Loucy (cell line): ENCODE measurements around the gene CMC2.

Experiments
- EZH2phosphoT487 ChIP-seq: fragments of 200-600 bp; IDR thresholded peaks from 2 replicates; pipeline ENCODE4 v1.6.1; 2018; ENCODE audit warnings: antibody characterized with exemption, mild to moderate bottlenecking, moderate library complexity, borderline replicate concordance
- TF ChIP-seq, protein P1 (sequence below): fragments of 200-600 bp; sonication (generic); conservative IDR thresholded peaks from 2 replicates; pipeline ENCODE4 v1.5.1; 2014; ENCODE audit warnings: mild to moderate bottlenecking, antibody characterized with exemption, low read length

DNA sequence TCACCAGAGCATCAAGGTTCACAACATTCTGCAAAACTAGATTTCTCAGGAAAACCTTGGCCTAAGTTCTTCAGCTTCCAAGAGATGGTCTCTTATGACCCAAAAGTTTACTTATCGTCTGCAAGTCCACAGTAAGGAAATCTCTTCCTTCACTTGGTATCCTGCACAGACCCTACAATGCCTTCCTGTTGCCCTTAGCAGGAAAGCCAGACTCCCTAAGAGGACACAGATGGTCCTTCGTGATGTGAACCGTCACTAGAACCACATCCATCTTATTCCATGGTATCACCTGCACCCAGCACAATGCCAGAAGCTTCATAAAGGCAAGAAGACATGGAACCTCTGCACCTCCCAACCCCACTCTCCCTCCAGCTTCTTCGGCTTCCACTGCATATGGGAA lies 34.1 kb downstream of the CMC2 start:
- TF ChIP-seq, protein P1, sequence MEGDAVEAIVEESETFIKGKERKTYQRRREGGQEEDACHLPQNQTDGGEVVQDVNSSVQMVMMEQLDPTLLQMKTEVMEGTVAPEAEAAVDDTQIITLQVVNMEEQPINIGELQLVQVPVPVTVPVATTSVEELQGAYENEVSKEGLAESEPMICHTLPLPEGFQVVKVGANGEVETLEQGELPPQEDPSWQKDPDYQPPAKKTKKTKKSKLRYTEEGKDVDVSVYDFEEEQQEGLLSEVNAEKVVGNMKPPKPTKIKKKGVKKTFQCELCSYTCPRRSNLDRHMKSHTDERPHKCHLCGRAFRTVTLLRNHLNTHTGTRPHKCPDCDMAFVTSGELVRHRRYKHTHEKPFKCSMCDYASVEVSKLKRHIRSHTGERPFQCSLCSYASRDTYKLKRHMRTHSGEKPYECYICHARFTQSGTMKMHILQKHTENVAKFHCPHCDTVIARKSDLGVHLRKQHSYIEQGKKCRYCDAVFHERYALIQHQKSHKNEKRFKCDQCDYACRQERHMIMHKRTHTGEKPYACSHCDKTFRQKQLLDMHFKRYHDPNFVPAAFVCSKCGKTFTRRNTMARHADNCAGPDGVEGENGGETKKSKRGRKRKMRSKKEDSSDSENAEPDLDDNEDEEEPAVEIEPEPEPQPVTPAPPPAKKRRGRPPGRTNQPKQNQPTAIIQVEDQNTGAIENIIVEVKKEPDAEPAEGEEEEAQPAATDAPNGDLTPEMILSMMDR = no peak
- no peak for TF ChIP-seq EZH2phosphoT487
